Right lobe of liver (tissue), 6 donors: ENCODE results near the gene AKR1C3. TPM values are rescaled to one million over a fixed set of nuclear protein-coding genes. Genes with fewer than 3 reads are reported as not detected.
"Not testable (repeated sequence)": the region's sequence is repeated elsewhere in the genome, so short reads cannot be mapped to it uniquely, and the experiment has no call there.

Experiments used
- ATAC-seq, 4 donors: fragments of 200-7000 bp; cut with Tn5 transposase; one replicate each; pipeline ENCODE4 v1.9.1; 2020; ENCODE audit warnings: mild to moderate bottlenecking in 4 of 4, moderate library complexity in 4 of 4
- DNase-seq, 3 donors: peaks; one replicate each; pipeline ENCODE4 v3.0.0-alpha.2; 2020
- H3K27ac ChIP-seq, 3 donors: fragments of 200-600 bp; one replicate each; pipeline ENCODE4 v1.8.0; 2022
- H3K27me3 ChIP-seq, 2 donors: fragments of 200-600 bp; one replicate each; pipeline ENCODE4 v1.8.0; 2022
- H3K36me3 ChIP-seq, 4 donors: fragments of 200-600 bp; sonication (generic) in 1 of 4; one replicate each; pipeline versions ENCODE4 v1.5.1 to v1.8.0; 2017 to 2022; ENCODE audit warnings: control low read depth in 1 of 4
- H3K4me1 ChIP-seq, 4 donors: fragments of 200-600 bp; sonication (generic) in 1 of 4; one replicate each; pipeline versions ENCODE4 v1.5.1 to v1.8.0; 2017 to 2022; ENCODE audit warnings: control low read depth in 1 of 4
- H3K4me3 ChIP-seq, 3 donors: fragments of 200-600 bp; one replicate each; pipeline ENCODE4 v1.8.0; 2022
- H3K9me3 ChIP-seq, 4 donors: fragments of 200-600 bp; sonication (generic) in 1 of 4; one replicate each; pipeline versions ENCODE4 v1.5.1 to v1.8.0; 2017 to 2022; ENCODE audit warnings: control low read depth in 1 of 4
- CTCF ChIP-seq, 4 donors: fragments of 200-600 bp in 3 of 4; fragments of 450-650 bp in 1 of 4; IDR thresholded peaks; one replicate each; pipeline versions ENCODE4 v1.5.1 to v1.8.0; 2016 to 2022; ENCODE audit warnings: antibody characterized with exemption in 4 of 4, mild to moderate bottlenecking in 2 of 4
- POLR2A ChIP-seq: fragments of 450-650 bp; IDR thresholded peaks from one replicate; pipeline ENCODE4 v1.6.1; 2017; ENCODE audit warnings: antibody characterized with exemption, mild to moderate bottlenecking
- WGBS: methylation state at CpG from one replicate; pipeline ENCODE4 v1.1.6; 2018; ENCODE audit warnings: low coverage, low lambda C conversion rate; ENCODE audit not compliant: insufficient coverage; ENCODE audit errors: missing lambda C conversion rate; 5-methylcytosine and 5-hydroxymethylcytosine counted together
- intact Hi-C, 2 donors: fragments of 100-400 bp; cut with DNase I; formaldehyde crosslinking; loops; one replicate each; pipeline versions ENCODE4 v1.11.2 to v1.14.1; 2022
- total RNA-seq, 6 experiments: library from RNA; depleted of rRNA in 2 of 6; stranded (reverse); fragments of >200 nt in 2 of 6; fragmentation: NEBNext Ultra II Directional in 3 of 6; extraction: Animal tissue kit (Norgen Biotek cat#: 25700) in 3 of 6; gene quantifications; one replicate each; pipeline versions ENCODE4 v1.1.0 to v1.2.4, GENCODE V29; 2016 to 2023
- donor health status: DM: no; HTN: yes; CAD: no.
- donor health status: DM: no; HTN: no; CAD: no.
- donor health status: DM: no; HTN: no; CAD: no.
- donor health status: DM: no; HTN: yes; CAD: no.
- donor health status: DM: no; HTN: yes; CAD: no.

The AKR1C3 gene
- total RNA-seq, 6 experiments from 2014 or later = 169 to 782 (median 334) TPM

GRCh38 chr10:5096108-5096507, 1.9 kb downstream of the AKR1C3 start:
- peak overlapping the region; percentile 71 to 81 (median 81) for H3K27ac ChIP-seq
- H3K27me3 ChIP-seq = no peaks in the 10 kb centered on the region
- intact Hi-C loops = no loop called here
- peaks cover 0 to 44% (median 14%) of the 10 kb centered on the region in 4 donors for H3K36me3 ChIP-seq
- DNase-seq (no peak), ATAC-seq (peak in 2 of 4 donors; percentile 2 to 8)
- peaks cover 0 to 27% (median 2%) of the 10 kb centered on the region in 4 donors for H3K4me1 ChIP-seq
- peak overlapping the region; percentile 32 to 69 (median 61) for H3K4me3 ChIP-seq
- no peaks in the 10 kb centered on the region for H3K9me3 ChIP-seq
- no peak for TF ChIP-seq CTCF (IDR thresholded peaks at IDR 0.05)
- TF ChIP-seq POLR2A = no peak
- 54% methylated on average over 2 of the region's 2 CpGs for WGBS

GRCh38 chr10:5102479-5102878, 8.3 kb downstream of the AKR1C3 start:
- peaks cover 0 to 39% (median 2%) of the 10 kb centered on the region in 4 donors for H3K4me1 ChIP-seq
- H3K36me3 ChIP-seq = peaks cover 0 to 88% (median 37%) of the 10 kb centered on the region in 4 donors
- peak in 2 of 4 donors; percentile 6 to 14 for ATAC-seq
- intact Hi-C loops, H3K4me3 ChIP-seq, H3K9me3 ChIP-seq, DNase-seq, H3K27me3 ChIP-seq, H3K27ac ChIP-seq: not testable (repeated sequence)
- whole genome bisulfite sequencing = 53% methylated on average over 2 of the region's 11 CpGs

- intact Hi-C loops = no loop called here
- Histone ChIP-seq H3K36me3 (peaks cover 0 to 86% (median 36%) of the 10 kb centered on the region in 4 donors), H3K4me1 (peaks cover 0 to 33% (median 0%) of the 10 kb centered on the region in 4 donors), H3K9me3 (no peaks in the 10 kb centered on the region), H3K27ac (peak overlapping the region in 1 of 3 donors; percentile 2), H3K4me3 (no peak overlapping the region), H3K27me3 (no peaks in the 10 kb centered on the region)
- DNase-seq (peak in 1 of 3 donors; percentile 17), ATAC-seq (peak in 2 of 4 donors; percentile 10 to 29)
- 64% methylated on average over 1 of the region's 2 CpGs for WGBS
- TF ChIP-seq CTCF (IDR thresholded peaks at IDR 0.05) (no peak), POLR2A (no peak)
Measured at GRCh38 chr10:5103481-5103880, 9.3 kb downstream of the AKR1C3 start.

- no CpG with 5 or more reads among the region's 1 CpG for WGBS
- ATAC-seq = peak; percentile 80 to 97 (median 93)
- Histone ChIP-seq H3K4me3 (no peak overlapping the region), H3K27ac (peak overlapping the region; percentile 31 to 82 (median 62)), H3K36me3 (peaks cover 0 to 68% (median 29%) of the 10 kb centered on the region in 4 donors), H3K9me3 (no peaks in the 10 kb centered on the region), H3K27me3 (no peaks in the 10 kb centered on the region), H3K4me1 (peaks cover 0 to 27% (median 0%) of the 10 kb centered on the region in 4 donors)
- peak; percentile 60 to 86 (median 76) for DNase-seq
- intact Hi-C loops = no loop called here
- peak; percentile 0 for TF ChIP-seq POLR2A
- no peak for TF ChIP-seq CTCF (IDR thresholded peaks at IDR 0.05)
Measured at GRCh38 chr10:5105626-5106025, 11.4 kb downstream of the AKR1C3 start.

GRCh38 chr10:5106553-5106952, 12.3 kb downstream of the AKR1C3 start:
- Histone ChIP-seq H3K36me3 (peaks cover 0 to 61% (median 22%) of the 10 kb centered on the region in 4 donors), H3K9me3 (no peaks in the 10 kb centered on the region), H3K4me1 (peaks cover 0 to 22% (median 0%) of the 10 kb centered on the region in 4 donors), H3K27ac (peak overlapping the region in 2 of 3 donors; percentile 62 to 82), H3K27me3 (no peaks in the 10 kb centered on the region), H3K4me3 (no peak overlapping the region)
- WGBS = 58% methylated on average over 1 of the region's 1 CpG
- DNase-seq (no peak), ATAC-seq (peak in 2 of 4 donors; percentile 24 to 26)
- no peak for TF ChIP-seq CTCF (IDR thresholded peaks at IDR 0.05)
- no peak for TF ChIP-seq POLR2A
- intact Hi-C loops = no loop called here
